ENCODE measurements around the gene LRRC8A. TPM values are rescaled to one million over a fixed set of nuclear protein-coding genes. Genes with fewer than 3 reads are reported as not detected.
"Not testable (repeated sequence)": the region's sequence is repeated elsewhere in the genome, so short reads cannot be mapped to it uniquely, and the experiment has no call there.

LRRC8A gene
- total and polyA plus RNA-seq, 2 of the 8 experiments (the other 6 are each of a cell fraction or from before 2014, with no cell fraction given), result 103 to 111 TPM

DNA sequence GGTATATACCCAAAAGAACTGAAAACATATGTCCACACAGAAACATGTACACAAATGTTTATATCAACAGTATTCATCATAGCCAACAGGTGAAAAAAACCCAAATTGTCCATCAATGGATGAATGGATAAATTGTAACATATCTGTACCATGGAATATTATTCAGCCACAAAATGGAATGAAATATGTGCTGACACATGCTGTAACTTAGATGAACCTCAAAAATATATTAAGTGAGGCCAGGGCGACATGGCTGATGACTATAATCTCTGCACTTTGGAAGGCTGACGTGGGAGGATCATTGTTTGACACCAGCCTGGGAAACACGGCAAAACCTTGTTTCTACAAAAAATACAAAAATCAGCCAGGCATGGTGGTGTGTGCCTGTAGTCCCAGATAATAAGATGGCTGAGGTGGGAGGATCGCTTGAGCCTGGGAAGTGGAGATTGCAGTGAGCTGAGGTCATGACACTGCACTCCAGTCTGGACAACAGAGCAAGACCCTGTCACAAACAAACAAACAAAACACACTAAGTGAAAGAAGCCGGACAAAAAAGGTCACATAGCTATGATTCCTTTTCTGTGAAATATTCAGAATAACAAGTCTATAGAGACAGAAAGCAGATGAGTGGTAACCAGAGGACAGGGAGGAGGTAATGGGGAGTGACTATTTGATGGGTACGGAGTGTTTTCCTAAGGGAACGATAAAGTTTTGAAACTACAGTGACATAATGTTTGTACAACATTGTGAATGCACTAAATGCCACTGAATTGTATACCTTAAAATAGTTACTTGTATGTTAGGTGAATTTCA lies 11.6 kb upstream of the LRRC8A start (continued):
- TF ChIP-seq YY1 (IDR thresholded peaks at IDR 0.05; ENCODE audit: low read depth, low read length), result no peak

DNA sequence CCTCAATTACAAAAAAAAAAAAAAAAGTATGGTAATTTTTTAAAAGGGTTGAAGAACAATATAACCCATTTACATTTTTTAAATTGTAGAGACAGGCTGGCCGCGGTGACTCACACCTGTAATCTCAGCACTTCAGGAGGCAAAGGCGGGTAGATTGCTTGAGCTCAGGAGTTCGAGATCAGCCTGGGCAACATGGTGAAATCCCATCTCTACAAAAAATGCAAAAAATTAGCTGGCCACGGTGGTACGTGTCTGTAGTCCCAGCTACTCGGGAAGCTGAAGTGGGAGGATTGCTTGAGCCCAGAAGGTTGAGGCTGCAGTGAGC lies 11.0 kb upstream of the LRRC8A start:
- not testable (repeated sequence) for H3K36me3 ChIP-seq (ENCODE audit: control insufficient read depth in 2 of 4, insufficient read depth in 4 of 4, low read length in 3 of 4); H4K5ac ChIP-seq (ENCODE audit: insufficient read length, low read depth, low read length); H3K4me1 ChIP-seq (replicated peaks in 1 of 4; ENCODE audit: control insufficient read depth in 3 of 4, insufficient read depth in 4 of 4, low read length in 3 of 4); H3K27me3 ChIP-seq (replicated peaks in 1 of 4; ENCODE audit: control insufficient read depth in 3 of 4, extremely low read depth in 1 of 4, insufficient read depth in 3 of 4, low read length in 3 of 4); H3K4ac ChIP-seq (replicated peaks; ENCODE audit: insufficient read length, low read depth, low read length); H3K79me1 ChIP-seq (ENCODE audit: low read depth, low read length); H2BK20ac ChIP-seq (ENCODE audit: low read length); H4K91ac ChIP-seq (replicated peaks; ENCODE audit: insufficient read length, low read length); H3K4me2 ChIP-seq (ENCODE audit: insufficient read depth in 1 of 2, low read depth in 2 of 2, low read length in 2 of 2); H3K27ac ChIP-seq (ENCODE audit: low read depth, low read length); H2AK5ac ChIP-seq (ENCODE audit: low read depth, low read length); H3K4me3 ChIP-seq (ENCODE audit: extremely low read depth in 1 of 4, insufficient read depth in 2 of 4, low read depth in 3 of 4, low read length in 4 of 4); H3K56ac ChIP-seq (replicated peaks; ENCODE audit: insufficient read length, low read depth, low read length); DNase-seq (ENCODE audit: low read depth in 1 of 2, low spot score in 2 of 2); H3K23me2 ChIP-seq (ENCODE audit: low read depth, low read length); H4K8ac ChIP-seq (ENCODE audit: extremely low read depth, insufficient read depth, low read length); H3K9me3 ChIP-seq (ENCODE audit: insufficient read depth in 2 of 2, low read depth in 1 of 2, low read length in 1 of 2); H2BK120ac ChIP-seq (replicated peaks; ENCODE audit: low read depth, low read length); H2BK5ac ChIP-seq (ENCODE audit: low read depth, low read length); H2AFZ ChIP-seq (ENCODE audit: low read length); H3K18ac ChIP-seq (ENCODE audit: extremely low read depth, low read length); H3K9ac ChIP-seq (replicated peaks in 1 of 4; ENCODE audit: extremely low read depth in 1 of 4, low read depth in 3 of 4, low read length in 3 of 4); H2BK12ac ChIP-seq (ENCODE audit: low read depth, low read length); H2BK15ac ChIP-seq (ENCODE audit: low read length); FAIRE-seq; H3K14ac ChIP-seq (ENCODE audit: insufficient read length); H4K20me1 ChIP-seq (replicated peaks in 1 of 2; ENCODE audit: control insufficient read depth in 1 of 2, insufficient read depth in 2 of 2, low read length in 2 of 2); H3K23ac ChIP-seq (ENCODE audit: insufficient read length)
- ChIA-PET POLR2A (ENCODE audit: partially characterized antibody) (interaction anchor here (0.7 to 0.8 kb wide), 2 partner anchors 17 to 130 kb away, joined by 3 to 8 read pairs; no protein-coding TSS in a partner anchor), CTCF (ENCODE audit: partially characterized antibody) (interaction anchor here (0.6 to 12.6 kb wide), 6 partner anchors 8 to 138 kb away, joined by 3 to 133 read pairs (median 4); partner anchors contain the start of gene KYAT1)
- peaks cover 0 to 13% of the 10 kb centered on the region in 2 experiments; a peak in 2 of 4 replicates for H3K79me2 ChIP-seq (ENCODE audit: control insufficient read depth in 1 of 2, insufficient read depth in 2 of 2, low read length in 2 of 2)
- 89% methylated on average over 7 of the region's 7 CpGs; no CpG with 5 or more reads in 1 of the 2 experiments for WGBS, 2 experiments (ENCODE audit: extremely low coverage in 1 of 2, insufficient coverage in 1 of 2, insufficient read length in 1 of 2, insufficient replicate concordance in 2 of 2, low coverage in 1 of 2, low lambda C conversion rate in 2 of 2, missing lambda C conversion rate in 1 of 2)
